ENCODE measurements around the gene HTN3. TPM values are rescaled to one million over a fixed set of nuclear protein-coding genes. Genes with fewer than 3 reads are reported as not detected.
"Not testable (repeated sequence)": the region's sequence is repeated elsewhere in the genome, so short reads cannot be mapped to it uniquely, and the experiment has no call there.

HTN3 gene
- polyA plus RNA-seq (2013, experiment 1 of 2; ENCODE audit: insufficient read length): not detected
- not detected for polyA plus RNA-seq (2013, experiment 2 of 2; ENCODE audit: insufficient read length)

DNA sequence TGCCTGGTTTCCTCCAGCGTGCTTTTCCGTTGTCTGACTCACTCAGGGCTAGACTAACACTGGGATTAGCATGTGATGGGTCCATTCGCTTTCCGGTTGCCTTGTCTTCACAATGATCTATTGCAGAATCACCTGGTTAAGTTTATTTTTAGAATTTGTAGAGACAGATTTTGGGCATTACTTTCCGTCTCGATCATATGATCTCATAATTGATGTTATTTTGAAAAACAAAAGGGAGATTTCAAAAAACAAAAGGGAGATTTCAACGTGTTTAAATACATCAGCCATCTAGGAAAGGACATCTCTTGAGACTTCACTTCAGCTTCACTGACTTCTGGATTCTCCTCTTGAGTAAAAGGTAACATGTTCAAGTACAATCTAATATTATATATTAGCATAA, at the start of gene HTN3:
HTN3 (plus strand) TSS at position 301 of the 400 bp plus-strand sequence. CDS start 2,282 bp downstream, outside the sequence.
- not testable (repeated sequence) for DNase-seq

DNA sequence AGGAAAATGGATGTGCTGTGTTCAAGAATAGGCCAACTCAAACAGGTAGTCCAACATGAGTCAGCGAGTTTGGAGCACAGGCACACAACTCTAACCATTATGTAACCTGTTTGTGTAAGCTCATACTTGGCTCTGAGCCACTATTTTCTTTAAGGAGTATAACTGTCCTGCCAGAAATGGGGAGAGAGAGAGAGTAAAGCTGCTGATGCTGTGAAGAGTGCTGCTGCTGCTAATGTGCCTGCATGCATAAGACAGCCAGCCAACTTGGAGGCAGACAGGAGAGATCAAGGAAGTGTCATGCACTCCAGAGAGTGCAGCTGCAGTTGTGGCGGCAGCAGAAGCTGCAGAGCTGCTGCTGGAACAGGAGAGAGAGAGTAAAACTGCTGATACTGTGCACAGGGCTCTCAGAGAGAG, 44.2 kb upstream of the HTN3 start:
- DNase-seq: peak; percentile 1

DNA sequence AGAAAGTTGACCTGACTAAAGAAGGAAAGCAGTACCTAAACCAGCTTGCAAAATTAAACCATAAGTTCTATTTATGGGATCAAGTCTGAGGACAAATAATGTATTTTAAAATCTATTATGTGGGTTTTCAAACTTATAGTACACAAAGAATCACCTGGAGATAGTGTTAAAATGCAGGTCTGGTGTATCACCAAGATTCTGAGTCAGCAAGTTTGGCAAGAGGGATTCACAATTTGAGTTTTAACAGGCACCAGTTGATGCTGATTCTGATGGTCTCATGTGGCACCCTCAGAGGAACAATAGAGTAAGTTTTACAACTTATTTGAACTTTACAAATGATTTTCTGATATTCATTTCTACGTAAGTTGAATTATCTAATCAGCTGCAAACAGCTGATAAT, 41.6 kb upstream of the HTN3 start:
- no peak for DNase-seq

- DNase-seq: no peak
These were observed 37.2 kb upstream of the HTN3 start for GRCh38 chr4:69991016-69991415.

- no peak for DNase-seq
These were observed 33.5 kb upstream of the HTN3 start for GRCh38 chr4:69994782-69995181.

GRCh38 chr4:69995526-69996016, 32.7 kb upstream of the HTN3 start, which contains the start of gene STATH:
STATH (plus strand) TSS chr4:69995966; CDS start chr4:69998438, 2,472 bp downstream.
- DNase-seq: peak; percentile 1

DNA sequence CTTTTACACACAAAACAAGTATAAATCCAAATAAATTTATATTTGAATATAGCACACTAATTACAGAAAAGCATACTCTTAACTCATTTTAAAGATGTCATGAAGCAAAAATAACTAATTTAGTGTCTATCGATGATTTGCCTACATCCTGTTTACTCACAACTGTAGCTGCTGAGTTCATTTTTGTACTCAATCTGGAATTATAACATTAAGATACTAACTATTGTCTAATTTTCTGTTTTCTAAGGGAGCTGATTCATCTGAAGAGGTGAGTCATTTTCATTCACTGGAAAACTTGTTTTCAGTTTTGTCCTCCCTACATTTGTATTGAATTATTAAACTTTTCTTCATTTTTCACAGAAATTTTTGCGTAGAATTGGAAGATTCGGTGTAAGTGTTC, 28.8 kb upstream of the HTN3 start:
- no peak for DNase-seq

DNA sequence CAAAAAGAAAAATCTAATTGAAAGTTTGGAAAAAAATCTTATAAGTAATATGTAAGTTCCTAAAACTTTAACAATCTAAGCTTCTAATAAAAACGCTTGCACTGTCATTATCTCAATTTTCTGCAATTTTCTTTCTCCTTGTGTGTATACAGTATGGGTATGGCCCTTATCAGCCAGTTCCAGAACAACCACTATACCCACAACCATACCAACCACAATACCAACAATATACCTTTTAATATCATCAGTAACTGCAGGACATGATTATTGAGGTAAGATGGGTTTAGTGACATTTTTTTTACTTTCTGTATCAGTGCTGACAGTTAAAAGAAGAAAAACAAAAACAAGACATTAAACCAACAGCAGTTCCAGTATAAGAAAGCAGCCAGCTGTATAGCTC, 27.5 kb upstream of the HTN3 start:
- DNase-seq: no peak

- no peak for DNase-seq
These were observed 25.8 kb upstream of the HTN3 start for GRCh38 chr4:70002507-70002906.

- no peak for DNase-seq
These were observed 19.5 kb upstream of the HTN3 start for GRCh38 chr4:70008771-70009170.

DNA sequence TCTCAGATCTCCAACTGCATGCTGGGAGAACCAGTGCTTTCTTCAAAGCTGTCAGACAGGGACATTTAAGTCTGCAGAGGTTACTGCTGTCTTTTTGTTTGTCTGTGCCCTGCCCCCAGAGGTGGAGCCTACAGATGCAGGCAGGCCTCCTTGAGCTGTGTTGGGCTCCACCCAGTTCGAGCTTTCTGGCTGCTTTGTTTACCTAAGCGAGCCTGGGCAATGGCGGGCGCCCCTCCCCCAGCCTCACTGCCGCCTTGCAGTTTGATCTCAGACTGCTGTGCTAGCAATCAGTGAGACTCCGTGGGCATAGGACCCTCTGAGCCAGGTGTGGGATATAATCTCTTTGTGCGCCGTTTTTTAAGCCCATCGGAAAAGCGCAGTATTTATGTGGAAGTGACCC, 9.3 kb upstream of the HTN3 start:
- not testable (repeated sequence) for DNase-seq

DNA sequence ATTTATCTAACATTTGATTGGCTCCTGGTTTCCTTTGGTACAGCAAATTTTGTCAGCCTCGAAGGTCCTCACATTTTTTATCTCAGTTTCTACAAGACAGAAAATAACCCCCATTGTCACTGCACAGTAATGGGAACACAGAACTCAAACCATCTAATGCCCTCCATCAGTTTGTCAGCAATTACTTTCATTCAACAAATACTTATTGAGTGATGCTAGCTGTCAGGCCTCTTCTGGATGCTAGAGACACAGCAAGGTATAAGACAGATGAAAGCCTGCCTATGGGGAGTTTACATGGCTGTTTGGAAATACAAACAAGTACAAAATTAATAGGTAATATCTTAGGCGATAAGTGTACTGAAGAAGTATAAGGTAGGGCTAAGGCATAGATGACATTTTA, 5.0 kb upstream of the HTN3 start:
- no peak for DNase-seq

- DNase-seq: no peak
These were observed 1.2 kb upstream of the HTN3 start for GRCh38 chr4:70027011-70027410.

GRCh38 chr4:70037559-70037958, 9.3 kb downstream of the HTN3 start:
- not testable (repeated sequence) for DNase-seq

DNA sequence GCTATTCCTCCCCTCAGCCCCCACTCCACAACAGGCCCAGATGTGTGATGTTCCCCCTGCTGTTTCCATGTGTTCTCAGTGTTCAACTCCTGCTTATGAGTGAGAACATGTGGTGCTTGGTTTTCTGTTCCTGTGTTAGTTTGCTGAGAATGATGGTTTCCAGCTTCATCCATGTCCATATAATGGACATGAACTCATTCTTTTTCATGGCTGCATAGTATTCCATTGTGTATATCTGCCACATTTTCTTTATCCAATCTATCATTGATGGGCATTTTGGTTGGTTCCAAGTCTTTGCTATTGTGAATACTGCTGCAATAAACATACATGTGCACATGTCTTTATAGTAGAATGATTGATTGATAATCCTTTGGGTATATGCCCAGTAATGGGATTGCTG, 11.7 kb downstream of the HTN3 start:
- not testable (repeated sequence) for DNase-seq

DNA sequence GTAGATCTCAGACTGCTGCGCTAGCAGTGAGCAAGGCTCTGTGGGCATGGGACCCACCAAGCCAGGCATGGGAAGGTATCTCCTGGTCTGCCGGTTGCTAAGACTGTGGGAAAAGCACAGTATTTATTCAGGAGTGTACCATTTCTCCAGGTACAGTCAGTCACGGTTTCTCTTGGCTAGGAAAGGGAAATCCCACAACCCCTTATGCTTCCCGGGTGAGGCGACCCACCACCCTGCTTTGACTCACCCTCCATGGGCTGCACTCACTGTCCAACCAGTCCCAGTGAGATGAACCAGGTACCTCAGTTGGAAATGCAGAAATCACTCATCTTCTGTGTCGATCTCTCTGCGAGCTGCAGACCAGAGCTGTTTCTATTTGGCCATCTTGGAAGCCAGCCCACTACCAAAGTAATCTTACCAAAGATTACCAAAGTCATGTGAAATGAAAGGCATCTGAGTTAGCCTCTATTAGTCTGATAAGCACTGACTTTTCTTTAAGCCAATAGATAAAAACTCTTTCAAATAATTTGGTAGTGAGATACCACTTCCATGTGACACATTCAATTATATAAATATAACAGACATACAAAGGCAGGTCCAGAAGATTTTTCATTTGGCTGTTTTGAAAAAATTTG, 13.5 kb downstream of the HTN3 start:
- no peak for DNase-seq

- not testable (repeated sequence) for DNase-seq
These were observed 21.9 kb downstream of the HTN3 start, which contains the start of gene HTN1 for GRCh38 chr4:70050138-70050537. HTN1 (plus strand) TSS chr4:70050438; CDS start chr4:70053077, 2,639 bp downstream.

- DNase-seq: not testable (repeated sequence)
These were observed 28.3 kb downstream of the HTN3 start for GRCh38 chr4:70056534-70056933.

DNA sequence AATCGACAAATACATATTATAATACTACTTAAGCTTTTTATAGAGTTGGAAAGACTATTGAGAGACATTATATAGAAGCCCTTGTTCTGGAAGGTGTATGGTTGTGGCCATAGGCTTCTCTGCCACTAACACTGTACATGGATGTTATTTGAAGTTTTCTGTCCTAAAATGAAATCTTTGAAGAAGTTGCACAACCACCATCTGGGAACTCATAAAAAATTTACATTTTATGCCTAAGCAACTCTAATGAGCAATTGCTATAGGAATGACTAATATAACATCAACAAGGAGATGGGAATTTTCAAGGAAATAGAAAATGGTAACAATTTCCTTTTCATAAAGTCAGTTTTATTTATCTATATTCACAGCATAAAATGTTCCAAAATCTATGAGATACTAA, 29.4 kb downstream of the HTN3 start:
- DNase-seq: no peak

DNA sequence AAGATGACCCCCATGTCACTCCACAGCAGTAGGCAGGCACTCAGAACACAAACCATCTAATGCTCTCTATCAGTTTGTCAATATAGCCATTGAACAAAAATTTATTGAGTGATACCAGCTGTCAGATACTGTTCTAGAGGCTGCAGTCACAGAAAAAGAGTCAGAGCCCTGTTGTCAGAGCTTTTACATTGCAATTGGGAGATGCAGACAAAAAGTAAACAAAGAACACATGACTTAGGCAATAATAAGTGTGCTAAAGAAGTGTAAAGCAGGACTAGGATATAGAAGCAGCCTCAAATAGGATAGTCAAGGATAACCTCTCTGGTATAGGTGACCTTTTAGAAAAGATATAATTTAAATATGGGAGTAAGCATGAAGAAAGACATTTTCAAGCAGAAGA, 30.9 kb downstream of the HTN3 start:
- no peak for DNase-seq

GRCh38 chr4:70062000-70062399, 33.7 kb downstream of the HTN3 start:
- DNase-seq: no peak

DNA sequence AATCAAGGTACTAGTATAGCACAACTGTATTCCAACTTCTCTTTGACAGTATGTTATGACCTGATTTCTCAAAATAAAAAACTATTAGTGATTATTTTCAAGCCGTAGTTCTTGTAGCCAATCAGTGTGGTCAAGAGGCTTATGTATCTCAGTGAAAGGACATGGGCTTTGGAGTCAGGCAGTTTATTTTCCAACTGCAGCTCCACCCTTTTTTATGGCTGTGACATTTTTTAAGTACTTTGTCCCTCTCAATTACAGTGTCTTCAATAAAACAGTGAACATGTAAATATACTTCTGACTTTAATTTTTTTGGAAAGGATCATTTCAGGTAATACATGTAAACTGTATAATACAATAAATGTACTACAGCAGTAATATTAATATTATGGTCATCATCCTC, 51.9 kb downstream of the HTN3 start:
- no peak for DNase-seq

All from fibroblast of skin of back (primary cell).